Thyroid gland (tissue), 4 donors: ENCODE data around the gene ASNSD1.

Source experiments
- CTCF ChIP-seq, 6 experiments: fragments of 200-600 bp in 3 of 6; fragments of 450-650 bp in 3 of 6; sonication (generic) in 3 of 6; IDR thresholded peaks; one replicate each; pipeline ENCODE4 v1.5.1; 2016 to 2019; ENCODE audit warnings: antibody characterized with exemption in 6 of 6, mild to moderate bottlenecking in 2 of 6, inconsistent platforms in 1 of 6, moderate library complexity in 1 of 6
- POLR2A ChIP-seq, 2 donors: fragments of 450-650 bp; IDR thresholded peaks; one replicate each; pipeline ENCODE4 v1.6.1; 2017; ENCODE audit warnings: antibody characterized with exemption in 2 of 2, mild to moderate bottlenecking in 2 of 2, moderate library complexity in 1 of 2

DNA sequence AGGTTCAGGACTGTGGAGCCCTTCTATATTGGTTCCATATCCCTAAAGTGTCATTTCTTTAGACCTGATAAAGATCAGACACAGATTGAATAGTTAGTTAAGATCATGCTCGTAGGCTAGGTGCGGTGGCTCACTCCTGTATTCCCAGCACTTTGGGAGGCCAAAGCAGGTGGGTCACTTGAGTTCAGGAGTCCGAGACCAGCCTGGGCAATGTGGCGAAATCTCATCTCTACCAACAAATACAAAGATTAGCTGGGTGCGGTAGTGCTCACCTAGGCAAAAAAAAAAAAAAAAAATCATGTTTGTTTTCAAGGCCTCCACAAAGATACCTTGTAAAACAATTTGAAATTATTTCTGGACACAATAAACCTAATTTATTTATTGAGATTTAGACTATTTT lies 8.7 kb downstream of the ASNSD1 start:
- TF ChIP-seq CTCF (IDR thresholded peaks at IDR 0.05) (no peak), POLR2A (IDR thresholded peaks at IDR 0.05) (no peak)
